Fibroblast of skin of right quadriceps (primary cell): ENCODE data around the gene SNRPD2.
"Not testable (repeated sequence)": the region's sequence is repeated elsewhere in the genome, so short reads cannot be mapped to it uniquely, and the experiment has no call there.

Experiments used
- DNase-seq: peaks from one replicate; pipeline ENCODE4 v3.0.0-alpha.2; 2013

The SNRPD2 gene

GRCh38 chr19:45701676-45702075, 9.9 kb upstream of the SNRPD2 start:
- no peak for DNase-seq

GRCh38 chr19:45693106-45693788, 1.5 kb upstream of the SNRPD2 start:
- DNase-seq, result peak; percentile 61

- DNase-seq, result peak; percentile 100
Observed at GRCh38 chr19:45692187-45693105, 693 bp upstream of the SNRPD2 start, which contains the start of gene QPCTL. QPCTL (plus strand) TSS chr19:45692666; CDS start chr19:45692704, 38 bp downstream.

GRCh38 chr19:45687599-45687998, 4.2 kb downstream of the SNRPD2 start:
- DNase-seq, result no peak

- not testable (repeated sequence) for DNase-seq
Observed at GRCh38 chr19:45685045-45685444, 6.7 kb downstream of the SNRPD2 start.

GRCh38 chr19:45682908-45683307, 8.8 kb downstream of the SNRPD2 start:
- DNase-seq, result no peak

- DNase-seq, result no peak
Observed at GRCh38 chr19:45682117-45682516, 9.6 kb downstream of the SNRPD2 start.

GRCh38 chr19:45681391-45682015, 10.2 kb downstream of the SNRPD2 start:
- peak; percentile 65 for DNase-seq

GRCh38 chr19:45677351-45678230, 14.2 kb downstream of the SNRPD2 start:
- peak; percentile 69 for DNase-seq

- no peak for DNase-seq
Observed at GRCh38 chr19:45676851-45677263, 14.9 kb downstream of the SNRPD2 start.

- DNase-seq, result no peak
Observed at GRCh38 chr19:45674946-45675345, 16.8 kb downstream of the SNRPD2 start.

- DNase-seq, result peak; percentile 77
Observed at GRCh38 chr19:45670670-45671453, 20.9 kb downstream of the SNRPD2 start.

GRCh38 chr19:45668342-45668871, 23.3 kb downstream of the SNRPD2 start:
- DNase-seq, result no peak

GRCh38 chr19:45667620-45668341, 24.0 kb downstream of the SNRPD2 start, which contains the start of gene GIPR:
GIPR (plus strand) TSS chr19:45668221; CDS start chr19:45669521, 1,300 bp downstream.
- no peak for DNase-seq

GRCh38 chr19:45664575-45664974, 27.2 kb downstream of the SNRPD2 start:
- no peak for DNase-seq

GRCh38 chr19:45663800-45664199, 28.0 kb downstream of the SNRPD2 start:
- no peak for DNase-seq

GRCh38 chr19:45660636-45661035, 31.1 kb downstream of the SNRPD2 start:
- no peak for DNase-seq

- DNase-seq, result no peak
Observed at GRCh38 chr19:45659096-45659729, 32.5 kb downstream of the SNRPD2 start.

- no peak for DNase-seq
Observed at GRCh38 chr19:45657520-45658167, 34.1 kb downstream of the SNRPD2 start.
